H1 (cell line): Measurements from ENCODE around the gene MYRIP. TPM values are rescaled to one million over a fixed set of nuclear protein-coding genes. Genes with fewer than 3 reads are reported as not detected.

Experiments
- CTCF ChIA-PET: fragments of 300-600 bp; sonication (Branson Sonifier 250); formaldehyde crosslinking; loops from one replicate; lab custom pipeline; 2021; ENCODE audit not compliant: partially characterized antibody; lab: Charles Lee
- POLR2A ChIA-PET: fragments of 300-600 bp; sonication (Branson Sonifier 250); formaldehyde crosslinking; loops from one replicate; lab custom pipeline; 2021; ENCODE audit warnings: inconsistent platforms; ENCODE audit not compliant: partially characterized antibody; lab: Charles Lee
- DNase-seq, 2 experiments: peaks; one replicate each; pipeline versions ENCODE4 v3.0.0 to v3.0.0-alpha.2; 2010 to 2022; ENCODE audit warnings: low spot score in 2 of 2, low read depth in 1 of 2, mixed read lengths in 1 of 2
- FAIRE-seq: peaks from 2 replicates; lab custom pipeline; 2011; peaks lifted over from hg19 to GRCh38; lab: Jason Lieb, UNC
- H2AFZ ChIP-seq: 2 replicates; pipeline ENCODE4 v1.8.1; 2012; ENCODE audit warnings: low read length, inconsistent platforms
- H2AK5ac ChIP-seq: 2 replicates; pipeline ENCODE4 v1.6.1; 2013; ENCODE audit warnings: low read depth, low read length
- H2BK120ac ChIP-seq: replicated peaks from 2 replicates; pipeline ENCODE3; 2013; ENCODE audit warnings: low read depth, low read length, inconsistent platforms
- H2BK12ac ChIP-seq: 2 replicates; pipeline ENCODE4 v1.6.1; 2013; ENCODE audit warnings: low read depth, low read length
- H2BK15ac ChIP-seq: 2 replicates; pipeline ENCODE4 v1.6.1; 2013; ENCODE audit warnings: low read length
- H2BK20ac ChIP-seq: 2 replicates; pipeline ENCODE4 v1.6.1; 2013; ENCODE audit warnings: low read length
- H2BK5ac ChIP-seq: 2 replicates; pipeline ENCODE4 v1.6.1; 2013; ENCODE audit warnings: low read depth, low read length
- H3K14ac ChIP-seq: 2 replicates; pipeline ENCODE4 v1.6.1; 2013; ENCODE audit warnings: inconsistent platforms; ENCODE audit not compliant: insufficient read length
- H3K18ac ChIP-seq: 2 replicates; pipeline ENCODE4 v1.6.1; 2013; ENCODE audit warnings: low read length; ENCODE audit errors: extremely low read depth
- H3K23ac ChIP-seq: 2 replicates; pipeline ENCODE4 v1.6.1; 2013; ENCODE audit warnings: inconsistent platforms; ENCODE audit not compliant: insufficient read length
- H3K23me2 ChIP-seq: 2 replicates; pipeline ENCODE4 v1.6.1; 2013; ENCODE audit warnings: low read depth, low read length
- H3K27ac ChIP-seq: 2 replicates; pipeline ENCODE4 v1.6.1; 2011; ENCODE audit warnings: low read depth, low read length, inconsistent platforms
- H3K27me3 ChIP-seq, 4 experiments: replicated peaks in 1 of 4; 1 replicate in 1 of 4; 2 replicates in 3 of 4; pipeline versions ENCODE4 v1.6.1 to v1.8.1; 2011 to 2013; ENCODE audit warnings: low read length in 3 of 4, mild to moderate bottlenecking in 3 of 4, inconsistent platforms in 2 of 4, mixed read lengths in 2 of 4, moderate library complexity in 1 of 4; ENCODE audit not compliant: control insufficient read depth in 3 of 4, insufficient read depth in 3 of 4; ENCODE audit errors: extremely low read depth in 1 of 4
- H3K36me3 ChIP-seq, 4 experiments: 2 replicates each; pipeline versions ENCODE4 v1.6.1 to v1.8.1; 2011 to 2013; ENCODE audit warnings: mild to moderate bottlenecking in 4 of 4, low read length in 3 of 4, moderate library complexity in 2 of 4, control low read depth in 1 of 4, inconsistent platforms in 1 of 4; ENCODE audit not compliant: insufficient read depth in 4 of 4, control insufficient read depth in 2 of 4
- H3K4ac ChIP-seq: replicated peaks from 2 replicates; pipeline ENCODE3; 2013; ENCODE audit warnings: low read length, low read depth, mixed read lengths, inconsistent platforms; ENCODE audit not compliant: insufficient read length
- H3K4me1 ChIP-seq, 4 experiments: replicated peaks in 1 of 4; 1 replicate in 1 of 4; 2 replicates in 3 of 4; pipeline versions ENCODE4 v1.6.1 to v1.8.1; 2011 to 2013; ENCODE audit warnings: low read length in 3 of 4, inconsistent platforms in 2 of 4, mixed read lengths in 1 of 4; ENCODE audit not compliant: insufficient read depth in 4 of 4, control insufficient read depth in 3 of 4
- H3K4me2 ChIP-seq, 2 experiments: 2 replicates each; pipeline versions ENCODE4 v1.6.1 to v1.8.1; 2011 to 2013; ENCODE audit warnings: low read depth in 2 of 2, low read length in 2 of 2, control low read depth in 1 of 2, inconsistent platforms in 1 of 2, mild to moderate bottlenecking in 1 of 2; ENCODE audit not compliant: insufficient read depth in 1 of 2
- H3K4me3 ChIP-seq, 4 experiments: fragments of 200-600, 300-600 bp in 1 of 4; sonication (generic), shearing (Covaris generic), sonication (Bioruptor Twin) in 1 of 4; 2 replicates each; pipeline versions ENCODE4 v1.5.1 to v1.8.1; 2011 to 2016; ENCODE audit warnings: low read length in 4 of 4, low read depth in 3 of 4, control low read depth in 2 of 4, inconsistent platforms in 2 of 4, mild to moderate bottlenecking in 2 of 4, mixed read lengths in 1 of 4, moderate library complexity in 1 of 4; ENCODE audit not compliant: insufficient read depth in 2 of 4; ENCODE audit errors: extremely low read depth in 1 of 4
- H3K56ac ChIP-seq: replicated peaks from 2 replicates; pipeline ENCODE3; 2013; ENCODE audit warnings: low read depth, mild to moderate bottlenecking, mixed read lengths, low read length, inconsistent platforms; ENCODE audit not compliant: insufficient read length
- H3K79me1 ChIP-seq: 2 replicates; pipeline ENCODE4 v1.6.1; 2013; ENCODE audit warnings: low read depth, low read length, control low read depth
- H3K79me2 ChIP-seq, 2 experiments: 2 replicates each; pipeline versions ENCODE4 v1.6.1 to v1.8.1; 2012 to 2013; ENCODE audit warnings: low read length in 2 of 2, mild to moderate bottlenecking in 2 of 2, inconsistent platforms in 1 of 2; ENCODE audit not compliant: insufficient read depth in 2 of 2, control insufficient read depth in 1 of 2
- H3K9ac ChIP-seq, 4 experiments: replicated peaks in 1 of 4; 1 replicate in 1 of 4; 2 replicates in 3 of 4; pipeline versions ENCODE4 v1.6.1 to v1.8.1; 2011 to 2013; ENCODE audit warnings: low read depth in 3 of 4, low read length in 3 of 4, control low read depth in 2 of 4, mild to moderate bottlenecking in 2 of 4, moderate library complexity in 2 of 4, inconsistent platforms in 1 of 4; ENCODE audit errors: extremely low read depth in 1 of 4
- H3K9me3 ChIP-seq, 2 experiments: 2 replicates each; pipeline versions ENCODE4 v1.6.1 to v1.8.1; 2012 to 2013; ENCODE audit warnings: mild to moderate bottlenecking in 2 of 2, moderate library complexity in 2 of 2, control low read depth in 1 of 2, inconsistent platforms in 1 of 2, low read depth in 1 of 2, low read length in 1 of 2, mixed read lengths in 1 of 2; ENCODE audit not compliant: insufficient read depth in 2 of 2
- H4K20me1 ChIP-seq, 2 experiments: replicated peaks in 1 of 2; 2 replicates each; pipeline versions ENCODE3 to v1.8.1; 2011 to 2013; ENCODE audit warnings: inconsistent platforms in 2 of 2, low read length in 2 of 2, mild to moderate bottlenecking in 1 of 2; ENCODE audit not compliant: insufficient read depth in 2 of 2, control insufficient read depth in 1 of 2
- H4K5ac ChIP-seq: 2 replicates; pipeline ENCODE4 v1.6.1; 2013; ENCODE audit warnings: low read length, low read depth, mixed read lengths, inconsistent platforms; ENCODE audit not compliant: insufficient read length
- H4K8ac ChIP-seq: 2 replicates; pipeline ENCODE4 v1.8.0; 2013; ENCODE audit warnings: mild to moderate bottlenecking, moderate library complexity, low read length, inconsistent platforms; ENCODE audit not compliant: insufficient read depth; ENCODE audit errors: extremely low read depth
- H4K91ac ChIP-seq: replicated peaks from 2 replicates; pipeline ENCODE3; 2013; ENCODE audit warnings: low read length, mixed read lengths, inconsistent platforms; ENCODE audit not compliant: insufficient read length
- CBX8 ChIP-seq: fragments of 300-800, 300-1000 bp; sonication (generic); IDR thresholded peaks from 2 replicates; pipeline ENCODE4 v1.7.1; 2016; ENCODE audit warnings: low read depth, low read length, borderline replicate concordance
- EZH2 ChIP-seq: fragments of 200-600 bp; sonication (generic); IDR thresholded peaks from 2 replicates; pipeline ENCODE4 v1.7.1; 2012; ENCODE audit warnings: low read depth, mild to moderate bottlenecking, moderate library complexity, low read length, inconsistent platforms; ENCODE audit not compliant: severe bottlenecking
- FOSL1 ChIP-seq: IDR thresholded peaks from 2 replicates; pipeline ENCODE4 v1.6.1; 2011; ENCODE audit warnings: mild to moderate bottlenecking, low read depth, low read length, moderate library complexity; ENCODE audit not compliant: insufficient read depth
- HDAC2 ChIP-seq, 2 experiments: fragments of 300-600 bp in 1 of 2; sonication (generic) in 1 of 2; IDR thresholded peaks; 2 replicates each; pipeline ENCODE4 v1.6.1; 2011 to 2012; ENCODE audit warnings: low read depth in 2 of 2, low read length in 2 of 2, mild to moderate bottlenecking in 2 of 2, moderate library complexity in 2 of 2, borderline replicate concordance in 1 of 2, inconsistent platforms in 1 of 2
- KDM1A ChIP-seq: fragments of 200-600, 300-600 bp; sonication (generic); IDR thresholded peaks from 2 replicates; pipeline ENCODE4 v1.7.1; 2016; ENCODE audit warnings: mild to moderate bottlenecking, low read length, borderline replicate concordance
- PHF8 ChIP-seq: fragments of 200-600 bp; sonication (generic); conservative IDR thresholded peaks from 2 replicates; pipeline ENCODE4 v1.7.1; 2012; ENCODE audit warnings: low read depth, mild to moderate bottlenecking, inconsistent platforms, low read length, moderate library complexity
- POU5F1 ChIP-seq: IDR thresholded peaks from 2 replicates; pipeline ENCODE4 v1.6.1; 2011; ENCODE audit warnings: low read depth, mild to moderate bottlenecking, low read length, moderate library complexity
- RAD21 ChIP-seq, 2 experiments: IDR thresholded peaks in 1 of 2; conservative IDR thresholded peaks in 1 of 2; 2 replicates each; pipeline ENCODE4 v1.6.1; 2011; ENCODE audit warnings: low read depth in 2 of 2, low read length in 2 of 2, improper control_type of control experiment in 1 of 2, inconsistent platforms in 1 of 2, mild to moderate bottlenecking in 1 of 2, moderate library complexity in 1 of 2
- SP2 ChIP-seq: IDR thresholded peaks from 2 replicates; pipeline ENCODE4 v1.6.1; 2012; ENCODE audit warnings: mild to moderate bottlenecking, low read length, inconsistent platforms
- SP4 ChIP-seq: IDR thresholded peaks from 2 replicates; pipeline ENCODE4 v1.6.1; 2012; ENCODE audit warnings: low read length, inconsistent platforms
- TAF7 ChIP-seq: optimal IDR thresholded peaks from 2 replicates; pipeline ENCODE3; 2011; ENCODE audit warnings: low read depth, mild to moderate bottlenecking, inconsistent platforms, low read length, moderate library complexity, borderline replicate concordance
- USF2 ChIP-seq: IDR thresholded peaks from 2 replicates; pipeline ENCODE4 v1.6.1; 2011; ENCODE audit warnings: low read length, improper control_type of control experiment
- YY1 ChIP-seq: IDR thresholded peaks from 2 replicates; pipeline ENCODE4 v1.6.1; 2011; ENCODE audit warnings: low read depth, mild to moderate bottlenecking, low read length
- polyA plus RNA-seq, 7 experiments: library from polyadenylated mRNA; depleted of rRNA in 3 of 7; stranded (reverse) in 5 of 7; unstranded in 2 of 7; fragments of >200 nt in 5 of 7; fragments of 200-250 nt in 2 of 7; gene quantifications; 1 replicate in 5 of 7; 2 replicates in 1 of 7; 4 replicates in 1 of 7; pipeline versions ENCODE4 v1.2.1 to v1.2.3, GENCODE V29; 2011 to 2013; ENCODE audit warnings: missing spikeins in 2 of 7, mixed read lengths in 2 of 7
- total RNA-seq: library from RNA; stranded (reverse); fragmentation: NEBNext Ultra II Directional; extraction: Animal tissue kit (Norgen Biotek cat#: 25700); gene quantifications from 2 replicates; pipeline ENCODE4 v1.2.1, GENCODE V29; 2021

MYRIP gene
- total and polyA plus RNA-seq, 2 of the 8 experiments (the other 6 are each of a cell fraction or from before 2014, with no cell fraction given): 0.54 to 4.3 TPM

- Histone ChIP-seq H2BK15ac (no peak overlapping the region), H4K8ac (no peak overlapping the region), H3K79me1 (no peaks in the 10 kb centered on the region), H2BK20ac (no peak overlapping the region), H2AFZ (no peak overlapping the region), H3K4me3 (no peak overlapping the region), H4K5ac (no peak overlapping the region), H3K23me2 (no peaks in the 10 kb centered on the region), H2AK5ac (no peak overlapping the region), H3K36me3 (no peaks in the 10 kb centered on the region), H3K4me1 (no peaks in the 10 kb centered on the region), H2BK5ac (no peak overlapping the region), H3K4ac (no peak overlapping the region), H3K56ac (no peak overlapping the region), H3K9me3 (no peaks in the 10 kb centered on the region), H3K14ac (no peak overlapping the region), H3K18ac (no peak overlapping the region), H3K79me2 (no peaks in the 10 kb centered on the region), H2BK120ac (no peak overlapping the region), H3K27ac (no peak overlapping the region), H3K23ac (no peak overlapping the region), H2BK12ac (no peak overlapping the region), H3K4me2 (no peak overlapping the region), H4K91ac (no peak overlapping the region), H3K9ac (no peak overlapping the region), H4K20me1 (peaks cover 0 to 2% of the 10 kb centered on the region in 2 experiments), H3K27me3 (no peaks in the 10 kb centered on the region)
- ChIA-PET POLR2A (interaction anchor here (0.5 kb wide), 1 partner anchor 51 kb away, joined by 3 read pairs; no protein-coding TSS in a partner anchor), CTCF (interaction anchor here (2.2 kb wide), 1 partner anchor 54 kb away, joined by 6 read pairs; no protein-coding TSS in a partner anchor)
- DNase-seq (no peak), FAIRE-seq (no peak)
- TF ChIP-seq HDAC2 (IDR thresholded peaks at IDR 0.05; ENCODE audit: borderline replicate concordance in 1 of 2, low read depth in 2 of 2, low read length in 2 of 2) (no peak), PHF8 (no peak), SP4 (no peak), EZH2 (no peak), YY1 (no peak), POU5F1 (no peak), RAD21 (IDR thresholded peaks at IDR 0.05 in 1 of 2, conservative IDR thresholded peaks at IDR 0.05 in 1 of 2; ENCODE audit: low read depth in 2 of 2, low read length in 2 of 2) (no peak), FOSL1 (no peak), CBX8 (no peak), TAF7 (no peak), SP2 (no peak), USF2 (no peak), KDM1A (no peak)
Observed at GRCh38 chr3:40124918-40125317, 315.5 kb downstream of the MYRIP start.
